OCI-LY3 (cell line): ENCODE data around the gene ZMYND11.

Experiments used
- EZH2phosphoT487 ChIP-seq: fragments of 200-600 bp; shearing (Covaris generic); IDR thresholded peaks from 2 replicates; pipeline ENCODE4 v1.6.1; 2018; ENCODE audit warnings: antibody characterized with exemption, mixed run types, low read depth
- TF ChIP-seq, protein P1 (sequence below): fragments of 200-600, 300-600 bp; sonication (generic); IDR thresholded peaks from 2 replicates; pipeline ENCODE4 v1.5.1; 2014; ENCODE audit warnings: antibody characterized with exemption, low read length, low read depth

- TF ChIP-seq, protein P1, sequence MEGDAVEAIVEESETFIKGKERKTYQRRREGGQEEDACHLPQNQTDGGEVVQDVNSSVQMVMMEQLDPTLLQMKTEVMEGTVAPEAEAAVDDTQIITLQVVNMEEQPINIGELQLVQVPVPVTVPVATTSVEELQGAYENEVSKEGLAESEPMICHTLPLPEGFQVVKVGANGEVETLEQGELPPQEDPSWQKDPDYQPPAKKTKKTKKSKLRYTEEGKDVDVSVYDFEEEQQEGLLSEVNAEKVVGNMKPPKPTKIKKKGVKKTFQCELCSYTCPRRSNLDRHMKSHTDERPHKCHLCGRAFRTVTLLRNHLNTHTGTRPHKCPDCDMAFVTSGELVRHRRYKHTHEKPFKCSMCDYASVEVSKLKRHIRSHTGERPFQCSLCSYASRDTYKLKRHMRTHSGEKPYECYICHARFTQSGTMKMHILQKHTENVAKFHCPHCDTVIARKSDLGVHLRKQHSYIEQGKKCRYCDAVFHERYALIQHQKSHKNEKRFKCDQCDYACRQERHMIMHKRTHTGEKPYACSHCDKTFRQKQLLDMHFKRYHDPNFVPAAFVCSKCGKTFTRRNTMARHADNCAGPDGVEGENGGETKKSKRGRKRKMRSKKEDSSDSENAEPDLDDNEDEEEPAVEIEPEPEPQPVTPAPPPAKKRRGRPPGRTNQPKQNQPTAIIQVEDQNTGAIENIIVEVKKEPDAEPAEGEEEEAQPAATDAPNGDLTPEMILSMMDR = no peak
- no peak for TF ChIP-seq EZH2phosphoT487
Observed at GRCh38 chr10:219731-220472, 84.6 kb downstream of the ZMYND11 start.
